Thyroid gland (tissue), 4 donors: Measurements from ENCODE around the gene RHOG. TPM values are rescaled to one million over a fixed set of nuclear protein-coding genes. Genes with fewer than 3 reads are reported as not detected.
"Not testable (repeated sequence)": the region's sequence is repeated elsewhere in the genome, so short reads cannot be mapped to it uniquely, and the experiment has no call there.

Source experiments
- DNase-seq, 2 donors: peaks; one replicate each; pipeline ENCODE4 v3.0.0-alpha.2; 2019
- H3K27ac ChIP-seq, 3 donors: fragments of 200-600 bp; sonication (generic); 1 replicate in 2 of 3; 2 replicates in 1 of 3; pipeline ENCODE4 v1.5.1; 2016 to 2019; ENCODE audit warnings: mild to moderate bottlenecking in 1 of 3, moderate library complexity in 1 of 3
- H3K27me3 ChIP-seq: fragments of 200-600 bp; sonication (generic); one replicate; pipeline ENCODE4 v1.5.1; 2019
- H3K36me3 ChIP-seq, 2 donors: fragments of 200-600 bp; sonication (generic); one replicate each; pipeline ENCODE4 v1.5.1; 2016 to 2019
- H3K4me1 ChIP-seq, 2 donors: fragments of 200-600 bp; sonication (generic); one replicate each; pipeline ENCODE4 v1.5.1; 2017 to 2019
- H3K4me3 ChIP-seq, 3 donors: fragments of 200-600 bp; sonication (generic); replicated peaks in 1 of 3; 1 replicate in 2 of 3; 2 replicates in 1 of 3; pipeline ENCODE4 v1.5.1; 2016; ENCODE audit warnings: mild to moderate bottlenecking in 1 of 3
- H3K9me3 ChIP-seq: fragments of 200-600 bp; sonication (generic); one replicate; pipeline ENCODE4 v1.5.1; 2017
- POLR2A ChIP-seq, 2 donors: fragments of 450-650 bp; IDR thresholded peaks; one replicate each; pipeline ENCODE4 v1.6.1; 2017; ENCODE audit warnings: antibody characterized with exemption in 2 of 2, mild to moderate bottlenecking in 2 of 2, moderate library complexity in 1 of 2
- WGBS, 2 donors: methylation state at CpG; one replicate each; pipeline ENCODE4 v1.1.5; 2017; 5-methylcytosine and 5-hydroxymethylcytosine counted together
- intact Hi-C: fragments of 100-400 bp; cut with DNase I; formaldehyde crosslinking; loops from one replicate; pipeline ENCODE4 v1.15.1; 2023
- total RNA-seq, 4 donors: library from RNA; depleted of rRNA; stranded (reverse); fragments of >200 nt; gene quantifications; one replicate each; pipeline ENCODE4 v1.2.3, GENCODE V29; 2016
- TF ChIP-seq, protein P1 (sequence below), 6 experiments: fragments of 200-600 bp in 3 of 6; fragments of 450-650 bp in 3 of 6; sonication (generic) in 3 of 6; IDR thresholded peaks; one replicate each; pipeline ENCODE4 v1.5.1; 2016 to 2019; ENCODE audit warnings: antibody characterized with exemption in 6 of 6, mild to moderate bottlenecking in 2 of 6, inconsistent platforms in 1 of 6, moderate library complexity in 1 of 6

Gene RHOG
- total RNA-seq, 4 donors from 2014 or later, result 17.3 to 39.0 (median 27.8) TPM

DNA sequence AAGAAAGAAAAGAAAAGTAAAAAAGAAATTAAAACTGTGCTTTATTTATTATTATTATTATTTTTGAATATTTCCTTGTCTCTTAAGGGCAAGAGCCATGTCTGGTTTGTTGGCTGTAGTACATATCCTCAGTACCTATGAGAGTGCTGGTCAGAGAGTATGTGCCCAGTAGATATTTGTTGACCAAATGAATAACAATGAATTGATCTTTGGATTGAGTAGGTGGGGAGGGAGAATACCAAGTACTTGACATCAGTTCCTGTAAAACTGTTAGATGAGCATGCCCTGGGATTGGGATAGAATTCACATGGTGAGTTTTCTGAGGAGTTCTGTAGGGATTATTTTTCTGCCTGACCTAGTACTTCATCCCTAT lies 26.1 kb upstream of the RHOG start:
- H3K4me3 ChIP-seq, result no peak overlapping the region
- peak overlapping the region; percentile 83 to 97 (median 94) for H3K27ac ChIP-seq
- H3K4me1 ChIP-seq, result peaks cover 45 to 59% of the 10 kb centered on the region in 2 donors
- H3K36me3 ChIP-seq, result no peaks in the 10 kb centered on the region
- no peaks in the 10 kb centered on the region for H3K9me3 ChIP-seq
- no peaks in the 10 kb centered on the region for H3K27me3 ChIP-seq
- TF ChIP-seq POLR2A (IDR thresholded peaks at IDR 0.05), result no peak
- TF ChIP-seq, protein P1, sequence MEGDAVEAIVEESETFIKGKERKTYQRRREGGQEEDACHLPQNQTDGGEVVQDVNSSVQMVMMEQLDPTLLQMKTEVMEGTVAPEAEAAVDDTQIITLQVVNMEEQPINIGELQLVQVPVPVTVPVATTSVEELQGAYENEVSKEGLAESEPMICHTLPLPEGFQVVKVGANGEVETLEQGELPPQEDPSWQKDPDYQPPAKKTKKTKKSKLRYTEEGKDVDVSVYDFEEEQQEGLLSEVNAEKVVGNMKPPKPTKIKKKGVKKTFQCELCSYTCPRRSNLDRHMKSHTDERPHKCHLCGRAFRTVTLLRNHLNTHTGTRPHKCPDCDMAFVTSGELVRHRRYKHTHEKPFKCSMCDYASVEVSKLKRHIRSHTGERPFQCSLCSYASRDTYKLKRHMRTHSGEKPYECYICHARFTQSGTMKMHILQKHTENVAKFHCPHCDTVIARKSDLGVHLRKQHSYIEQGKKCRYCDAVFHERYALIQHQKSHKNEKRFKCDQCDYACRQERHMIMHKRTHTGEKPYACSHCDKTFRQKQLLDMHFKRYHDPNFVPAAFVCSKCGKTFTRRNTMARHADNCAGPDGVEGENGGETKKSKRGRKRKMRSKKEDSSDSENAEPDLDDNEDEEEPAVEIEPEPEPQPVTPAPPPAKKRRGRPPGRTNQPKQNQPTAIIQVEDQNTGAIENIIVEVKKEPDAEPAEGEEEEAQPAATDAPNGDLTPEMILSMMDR (IDR thresholded peaks at IDR 0.05), result no peak
- DNase-seq, result no peak
- intact Hi-C loops, result no loop called here

DNA sequence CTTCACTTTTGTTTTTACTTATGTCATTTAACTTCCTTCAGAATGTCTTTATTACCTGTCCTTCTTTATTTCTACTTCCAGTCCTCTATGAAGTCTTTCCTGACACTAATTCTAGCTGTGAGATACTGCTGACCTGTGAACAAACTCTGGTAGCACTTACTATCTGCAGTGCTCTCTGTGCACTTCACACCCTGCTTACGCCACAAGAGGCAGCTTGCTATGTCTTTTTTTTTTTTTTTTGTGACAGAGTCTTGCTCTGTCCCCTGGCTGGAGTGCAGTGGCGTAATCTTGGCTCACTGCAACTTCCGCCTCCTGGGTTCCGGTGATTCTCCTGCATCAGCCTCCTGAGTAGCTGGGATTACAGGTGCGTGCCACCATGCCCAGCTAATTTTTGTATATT lies 25.4 kb upstream of the RHOG start:
- TF ChIP-seq POLR2A (IDR thresholded peaks at IDR 0.05), result no peak
- TF ChIP-seq, protein P1 (IDR thresholded peaks at IDR 0.05), result peak in 1 of 6 experiments; percentile 38
- no peak overlapping the region for H3K4me3 ChIP-seq
- no peaks in the 10 kb centered on the region for H3K36me3 ChIP-seq
- DNase-seq, result peak; percentile 81 to 84
- peak overlapping the region; percentile 83 to 97 (median 94) for H3K27ac ChIP-seq
- 31 to 43% methylated on average over 5 of the region's 5 CpGs for WGBS, 2 donors
- intact Hi-C loops, result no loop called here
- no peaks in the 10 kb centered on the region for H3K9me3 ChIP-seq
- H3K27me3 ChIP-seq, result no peaks in the 10 kb centered on the region
- H3K4me1 ChIP-seq, result peaks cover 50 to 63% of the 10 kb centered on the region in 2 donors

DNA sequence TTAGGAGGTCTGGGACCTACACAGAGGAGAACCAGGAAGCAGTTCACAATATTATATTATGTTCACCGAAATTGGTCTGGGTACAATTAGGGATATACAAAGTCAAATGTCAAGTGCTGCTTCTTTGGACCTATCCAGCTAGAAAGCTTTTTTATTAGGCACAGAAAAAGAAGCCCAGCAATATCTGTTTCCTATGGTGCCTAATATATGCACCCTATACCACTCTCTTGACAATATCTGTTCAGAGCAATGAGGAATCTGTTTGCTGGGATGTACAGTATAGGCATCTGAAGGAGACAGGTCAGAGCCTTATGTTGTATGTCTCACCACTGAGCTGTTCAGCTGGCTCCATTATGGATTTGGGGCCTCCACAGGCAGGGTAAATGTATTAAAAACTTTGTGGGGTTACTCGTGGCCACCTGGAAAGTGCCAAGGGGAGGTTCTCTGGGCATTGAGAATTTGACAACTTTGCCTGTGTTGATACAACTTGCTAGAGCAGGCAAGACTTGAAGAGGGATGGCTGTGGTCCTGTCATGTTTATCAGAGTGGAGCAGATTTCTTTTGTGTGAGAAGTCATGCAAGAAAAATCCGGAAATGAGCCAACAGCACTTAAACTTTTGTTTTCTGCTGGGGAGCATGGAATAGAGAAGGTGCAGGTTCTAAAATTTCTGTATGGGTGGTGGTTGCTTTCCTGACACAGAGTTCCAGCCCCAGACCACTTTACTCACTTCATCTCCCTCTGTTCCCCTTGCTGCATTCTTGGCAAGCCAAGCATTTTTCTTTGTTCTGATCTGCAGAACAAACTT lies 24.8 kb upstream of the RHOG start:
- intact Hi-C loops, result no loop called here
- Histone ChIP-seq H3K27me3 (no peaks in the 10 kb centered on the region), H3K4me1 (peaks cover 53 to 69% of the 10 kb centered on the region in 2 donors), H3K4me3 (no peak overlapping the region), H3K27ac (peak overlapping the region; percentile 83 to 97 (median 94)), H3K36me3 (no peaks in the 10 kb centered on the region), H3K9me3 (no peaks in the 10 kb centered on the region)
- peak; percentile 78 to 82 for DNase-seq
- TF ChIP-seq POLR2A (IDR thresholded peaks at IDR 0.05), result peak in 1 of 2 donors; percentile 2
- TF ChIP-seq, protein P1 (IDR thresholded peaks at IDR 0.05), result no peak
- 32 to 34% methylated on average over 3 of the region's 3 CpGs for WGBS, 2 donors

DNA sequence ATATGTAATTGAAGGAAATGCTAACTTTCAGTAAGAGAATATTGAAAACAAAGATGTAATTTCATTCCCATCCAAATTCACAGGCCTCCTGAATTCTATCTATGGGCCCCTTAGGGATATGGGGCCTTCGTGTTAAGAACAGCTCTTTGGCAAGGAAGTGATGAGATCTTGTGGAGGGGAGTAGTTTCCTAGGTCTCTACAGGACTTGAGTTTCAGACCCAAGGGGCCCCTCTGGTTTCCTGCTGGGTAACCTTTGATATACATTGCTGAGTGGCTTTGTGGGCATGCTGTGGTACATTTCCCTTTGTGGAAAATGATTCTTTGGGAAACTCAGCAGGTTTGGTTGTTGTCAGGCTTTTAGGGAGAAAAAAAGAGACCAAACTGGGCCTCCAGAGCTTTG lies 20.9 kb upstream of the RHOG start:
- 20 to 35% methylated on average over 1 of the region's 1 CpG for WGBS, 2 donors
- DNase-seq, result no peak
- Histone ChIP-seq H3K4me3 (no peak overlapping the region), H3K36me3 (no peaks in the 10 kb centered on the region), H3K4me1 (peaks cover 64 to 85% of the 10 kb centered on the region in 2 donors), H3K9me3 (no peaks in the 10 kb centered on the region), H3K27ac (peak overlapping the region in 2 of 3 donors; percentile 15 to 66), H3K27me3 (no peaks in the 10 kb centered on the region)
- TF ChIP-seq, protein P1 (IDR thresholded peaks at IDR 0.05), result no peak
- no peak for TF ChIP-seq POLR2A (IDR thresholded peaks at IDR 0.05)
- intact Hi-C loops, result no loop called here

DNA sequence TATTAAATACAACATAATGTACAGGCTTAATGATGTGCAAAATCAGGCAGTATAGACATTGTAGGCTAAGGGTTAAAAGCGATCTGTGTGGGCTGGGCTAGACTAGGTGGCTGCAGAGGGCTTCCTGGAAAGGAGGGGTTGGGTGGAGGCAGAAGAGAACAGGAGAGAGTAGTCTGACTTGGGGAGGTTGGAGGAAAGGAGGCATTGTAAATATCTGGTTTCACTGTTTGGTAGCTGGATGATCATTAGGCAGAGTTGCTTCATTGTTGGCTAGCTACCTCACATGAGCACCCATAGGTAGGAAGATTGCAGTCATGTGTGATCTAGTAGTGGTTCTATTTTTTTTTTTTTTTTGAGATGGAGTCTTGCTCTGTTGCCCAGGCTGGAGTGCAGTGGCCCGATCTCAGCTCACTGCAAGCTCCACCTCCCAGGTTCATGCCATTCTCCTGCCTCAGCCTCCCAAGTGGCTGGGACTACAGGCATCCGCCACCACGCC lies 20.2 kb upstream of the RHOG start:
- not testable (repeated sequence) for H3K4me3 ChIP-seq

More for the DNA sequence above, 20.2 kb upstream of the RHOG start:
- intact Hi-C loops, H3K36me3 ChIP-seq, DNase-seq, H3K27me3 ChIP-seq, H3K9me3 ChIP-seq: not testable (repeated sequence)
- Histone ChIP-seq H3K4me1 (peaks cover 68 to 78% of the 10 kb centered on the region in 2 donors), H3K27ac (peak overlapping the region; percentile 15 to 45 (median 31))
- 77 to 78% methylated on average over 4 of the region's 4 CpGs for WGBS, 2 donors
